ENCODE results near the gene RELN. TPM values are rescaled to one million over a fixed set of nuclear protein-coding genes. Genes with fewer than 3 reads are reported as not detected.

RELN gene
- total RNA-seq, 1 donor from 2014 or later, result not detected

GRCh38 chr7:103462358-103462757 lies 527.1 kb downstream of the RELN start:
- Mint-ChIP-seq H3K27me3 (ENCODE audit: insufficient read depth) (peaks cover under 1% of the 10 kb centered on the region), H3K9me3 (no peaks in the 10 kb centered on the region), H3K36me3 (ENCODE audit: low read depth) (no peaks in the 10 kb centered on the region), H3K27ac (no peak overlapping the region), H3K4me3 (no peak overlapping the region), H3K4me1 (ENCODE audit: low read depth) (no peaks in the 10 kb centered on the region)
- intact Hi-C loops (cut with micrococcal nuclease), result no loop called here
- no peak for DNase-seq (ENCODE audit: low spot score)

GRCh38 chr7:103447073-103447960 lies 542.1 kb downstream of the RELN start:
- Mint-ChIP-seq H3K27ac (no peak overlapping the region), H3K36me3 (ENCODE audit: low read depth) (no peaks in the 10 kb centered on the region), H3K4me3 (no peak overlapping the region), H3K9me3 (peaks cover 7% of the 10 kb centered on the region), H3K4me1 (ENCODE audit: low read depth) (no peaks in the 10 kb centered on the region), H3K27me3 (ENCODE audit: insufficient read depth) (peaks cover 48% of the 10 kb centered on the region)
- intact Hi-C loops (cut with micrococcal nuclease), result loop anchor here (2.0 kb wide), 1 partner anchor 709 kb away; no protein-coding TSS in a partner anchor
- peak; percentile 5 for DNase-seq (ENCODE audit: low spot score)

- Mint-ChIP-seq H3K27me3 (ENCODE audit: insufficient read depth) (peaks cover 54% of the 10 kb centered on the region), H3K27ac (no peak within 1 kb of the TSS), H3K9me3 (no peaks in the 10 kb centered on the region), H3K36me3 (ENCODE audit: low read depth) (no peaks in the 10 kb centered on the region), H3K4me1 (ENCODE audit: low read depth) (no peaks in the 10 kb centered on the region), H3K4me3 (peak within 1 kb of the TSS; percentile 68)
- intact Hi-C loops (cut with micrococcal nuclease), result loop anchor here (2.0 kb wide), 1 partner anchor 711 kb away; no protein-coding TSS in a partner anchor
- no peak for DNase-seq (ENCODE audit: low spot score)
Measured at GRCh38 chr7:103446049-103446520, 543.4 kb downstream of the RELN start, which contains the start of gene SLC26A5. Gene SLC26A5, minus strand, starts transcription at chr7:103446207. Its CDS starts 24,693 bp downstream, at chr7:103421514.

DNA sequence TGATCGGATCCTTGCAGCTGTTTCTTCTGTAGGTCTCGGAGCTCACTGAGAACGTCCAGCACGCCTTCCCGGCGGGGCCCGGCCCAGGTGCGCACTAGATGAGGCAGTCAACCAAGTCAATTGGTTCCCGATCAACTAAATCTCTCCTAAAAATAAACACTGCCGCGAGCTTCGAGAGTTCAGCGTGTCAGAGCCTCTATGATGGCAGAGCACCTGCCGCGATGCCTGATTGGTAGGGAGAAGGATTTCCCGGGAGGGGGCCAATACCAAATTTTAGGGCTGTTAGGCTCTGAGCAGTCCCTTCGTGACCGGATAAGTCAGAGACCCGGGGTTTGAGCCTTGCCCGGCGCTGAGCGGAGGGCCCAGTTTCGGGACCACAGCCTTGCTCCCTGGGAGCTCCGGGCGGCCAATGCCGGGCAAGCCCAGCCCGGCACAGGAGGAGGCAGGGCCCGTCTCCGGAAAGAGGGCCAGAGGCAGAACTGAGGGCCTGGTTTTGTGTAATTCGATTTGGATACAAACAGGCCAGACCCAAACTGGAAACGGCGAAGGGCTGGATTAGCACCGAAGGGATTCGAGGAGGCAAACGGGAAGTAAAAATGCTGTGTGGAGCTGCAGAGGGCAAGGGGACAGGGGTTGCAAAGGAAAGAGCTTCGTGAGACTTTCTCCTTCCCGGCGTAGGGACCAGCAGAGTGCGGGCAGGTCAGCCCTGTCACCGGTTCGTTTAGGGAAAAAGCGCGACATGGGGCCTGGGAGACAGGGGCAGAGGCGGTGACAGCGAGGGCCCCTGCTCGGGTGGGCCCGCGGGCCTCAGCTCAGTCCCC lies 544.0 kb downstream of the RELN start:
- Mint-ChIP-seq H3K36me3 (ENCODE audit: low read depth) (no peaks in the 10 kb centered on the region), H3K4me3 (peak overlapping the region; percentile 68), H3K9me3 (no peaks in the 10 kb centered on the region), H3K27me3 (ENCODE audit: insufficient read depth) (peaks cover 54% of the 10 kb centered on the region), H3K4me1 (ENCODE audit: low read depth) (no peaks in the 10 kb centered on the region), H3K27ac (no peak overlapping the region)
- DNase-seq (ENCODE audit: low spot score), result no peak
- intact Hi-C loops (cut with micrococcal nuclease), result loop anchor here (2.0 kb wide), 1 partner anchor 711 kb away; no protein-coding TSS in a partner anchor

DNA sequence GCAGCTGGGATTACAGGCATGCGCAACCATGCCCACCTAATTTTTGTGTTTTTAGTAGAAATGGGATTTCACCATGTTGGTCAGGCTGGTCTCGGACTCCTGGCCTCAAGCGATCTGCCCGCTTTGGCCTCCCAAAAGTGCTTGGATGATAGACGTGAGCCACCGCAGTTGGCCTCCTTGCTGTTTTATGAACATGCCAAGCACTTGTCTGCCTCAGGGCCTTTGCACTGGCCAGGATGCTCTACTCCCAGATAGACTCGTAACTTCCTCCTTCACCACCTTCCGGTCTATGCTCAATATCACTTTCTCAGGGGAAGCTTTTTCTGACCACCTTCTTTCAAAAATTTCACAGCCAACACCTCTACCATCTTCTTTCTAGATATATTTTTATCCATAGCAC lies 549.8 kb downstream of the RELN start:
- no peaks in the 10 kb centered on the region for H3K9me3 Mint-ChIP-seq
- H3K4me1 Mint-ChIP-seq (ENCODE audit: low read depth), result no peaks in the 10 kb centered on the region
- DNase-seq (ENCODE audit: low spot score), result no peak
- intact Hi-C loops (cut with micrococcal nuclease), result no loop called here
- no peak overlapping the region for H3K4me3 Mint-ChIP-seq
- H3K36me3 Mint-ChIP-seq (ENCODE audit: low read depth), result no peaks in the 10 kb centered on the region
- H3K27me3 Mint-ChIP-seq (ENCODE audit: insufficient read depth), result peaks cover 26% of the 10 kb centered on the region
- H3K27ac Mint-ChIP-seq, result no peak overlapping the region

- Mint-ChIP-seq H3K36me3 (ENCODE audit: low read depth) (no peaks in the 10 kb centered on the region), H3K4me1 (ENCODE audit: low read depth) (no peaks in the 10 kb centered on the region), H3K9me3 (no peaks in the 10 kb centered on the region), H3K27ac (no peak overlapping the region), H3K27me3 (ENCODE audit: insufficient read depth) (peaks cover 16% of the 10 kb centered on the region), H3K4me3 (no peak overlapping the region)
- no peak for DNase-seq (ENCODE audit: low spot score)
- intact Hi-C loops (cut with micrococcal nuclease), result no loop called here
Measured at GRCh38 chr7:103437623-103438022, 551.8 kb downstream of the RELN start.

DNA sequence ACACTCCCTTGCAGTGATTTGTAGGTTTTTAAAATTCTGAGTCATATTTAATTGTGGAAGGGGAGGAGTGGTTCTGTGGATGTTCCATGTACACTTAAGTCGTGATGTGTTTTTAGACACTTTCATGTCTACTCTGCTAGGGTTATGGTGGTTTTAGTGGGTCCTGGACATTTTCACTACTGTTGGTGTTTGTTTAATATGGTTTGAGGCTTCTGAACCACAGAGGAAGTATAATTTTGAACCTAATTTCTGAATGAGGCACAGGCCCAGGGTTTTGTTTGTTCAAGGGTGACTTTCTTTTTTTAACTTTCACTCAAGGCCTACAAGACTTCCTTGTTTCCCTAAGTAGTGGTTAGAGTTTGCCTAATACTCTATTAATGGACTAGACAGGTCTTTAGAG lies 556.7 kb downstream of the RELN start:
- H3K9me3 Mint-ChIP-seq, result no peaks in the 10 kb centered on the region
- H3K36me3 Mint-ChIP-seq (ENCODE audit: low read depth), result no peaks in the 10 kb centered on the region
- H3K27ac Mint-ChIP-seq, result no peak overlapping the region
- H3K4me1 Mint-ChIP-seq (ENCODE audit: low read depth), result no peaks in the 10 kb centered on the region
- H3K4me3 Mint-ChIP-seq, result no peak overlapping the region
- peaks cover 7% of the 10 kb centered on the region for H3K27me3 Mint-ChIP-seq (ENCODE audit: insufficient read depth)
- intact Hi-C loops (cut with micrococcal nuclease), result no loop called here
- DNase-seq (ENCODE audit: low spot score), result no peak

GRCh38 chr7:103425177-103425576 lies 564.3 kb downstream of the RELN start:
- intact Hi-C loops (cut with micrococcal nuclease), result no loop called here
- Mint-ChIP-seq H3K9me3 (no peaks in the 10 kb centered on the region), H3K27me3 (ENCODE audit: insufficient read depth) (peaks cover 11% of the 10 kb centered on the region), H3K36me3 (ENCODE audit: low read depth) (no peaks in the 10 kb centered on the region), H3K4me3 (no peak overlapping the region), H3K27ac (no peak overlapping the region), H3K4me1 (ENCODE audit: low read depth) (no peaks in the 10 kb centered on the region)
- no peak for DNase-seq (ENCODE audit: low spot score)

DNA sequence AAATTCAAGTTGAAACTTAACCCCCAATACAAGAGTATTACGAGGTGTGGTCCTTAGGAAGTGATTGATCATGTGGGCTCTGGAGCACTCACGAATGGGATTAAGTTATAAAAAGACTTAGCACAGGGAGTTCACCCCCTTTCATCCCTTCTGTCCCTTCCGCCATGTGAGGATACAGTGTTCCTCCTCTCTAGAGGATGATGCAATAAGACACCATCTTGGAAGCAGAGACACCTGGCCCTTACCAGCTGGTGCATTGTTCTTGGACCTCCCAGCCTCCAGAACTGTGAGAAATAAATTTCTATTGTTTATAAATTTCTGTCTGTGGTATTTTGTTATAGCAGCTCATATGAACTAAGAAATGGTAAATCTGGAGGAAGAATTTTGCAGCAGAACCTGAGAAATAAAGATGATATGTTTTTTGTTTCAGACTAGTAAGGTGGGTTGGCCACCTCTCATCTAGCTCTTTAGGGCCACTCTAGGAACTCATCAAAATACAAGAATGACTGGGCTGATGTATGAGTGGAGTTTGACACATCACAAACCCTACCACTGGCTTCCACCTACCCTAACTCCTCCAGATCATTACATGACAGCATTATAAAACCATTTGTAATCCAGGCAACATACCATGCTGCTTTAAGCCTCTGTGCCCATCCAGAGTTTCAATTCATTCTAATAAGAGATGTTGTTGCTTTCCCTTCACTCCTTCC lies 565.8 kb downstream of the RELN start:
- Mint-ChIP-seq H3K4me1 (ENCODE audit: low read depth) (no peaks in the 10 kb centered on the region), H3K4me3 (no peak overlapping the region), H3K27ac (no peak overlapping the region), H3K27me3 (ENCODE audit: insufficient read depth) (peaks cover 13% of the 10 kb centered on the region), H3K9me3 (no peaks in the 10 kb centered on the region), H3K36me3 (ENCODE audit: low read depth) (no peaks in the 10 kb centered on the region)
- DNase-seq (ENCODE audit: low spot score), result no peak
- intact Hi-C loops (cut with micrococcal nuclease), result no loop called here

Other genes with a start within 250 kb of the RELN start
- 32.5 and 35.8 TPM in 2 replicates for gene ORC5, start 218.4 kb upstream of the RELN start, total RNA-seq